GM12878 (cell line): ENCODE measurements around the gene RAD17. TPM values are rescaled to one million over a fixed set of nuclear protein-coding genes. Genes with fewer than 3 reads are reported as not detected.

ENCODE experiments used
- ATAC-seq: fragments of 200-7000 bp; cut with Tn5 transposase; 3 replicates; pipeline ENCODE4 v1.9.1; 2020; ENCODE audit warnings: mild to moderate bottlenecking, moderate library complexity
- BruUV-seq: library from RNA; stranded (reverse); fragments of 400-500 nt; replicated peaks from 2 replicates; lab custom pipeline; 2021; lab: Mats Ljungman, UMichigan
- CTCF ChIA-PET: fragments of 300-600 bp; sonication (Branson Sonifier 250); formaldehyde crosslinking; extraction: SDS; loops from one replicate; lab custom pipeline; 2021; ENCODE audit warnings: inconsistent platforms; lab: Yijun Ruan, JAX
- POLR2A ChIA-PET: fragments of 350-600 bp; formaldehyde crosslinking; extraction: SDS; loops from one replicate; lab custom pipeline; 2021; ENCODE audit warnings: inconsistent platforms; lab: Charles Lee
- RAD21 ChIA-PET: fragments of 300-600 bp; sonication (Branson Sonifier 250); formaldehyde crosslinking; loops from one replicate; lab custom pipeline; 2023; ENCODE audit warnings: antibody characterized with exemption; ENCODE audit not compliant: unreplicated experiment; lab: Charles Lee
- SMC1A ChIA-PET: fragments of 300-600 bp; sonication (Branson Sonifier 250); formaldehyde crosslinking; loops from one replicate; lab custom pipeline; 2023; ENCODE audit not compliant: unreplicated experiment, uncharacterized antibody; lab: Charles Lee
- DNase-seq: peaks from one replicate; pipeline ENCODE4 v3.0.0-alpha.2; 2011; ENCODE audit warnings: low read depth, low spot score
- FAIRE-seq: peaks from 3 replicates; lab custom pipeline; 2011; peaks lifted over from hg19 to GRCh38; lab: Jason Lieb, UNC
- H2AFZ ChIP-seq: 2 replicates; pipeline ENCODE4 v1.6.0; 2011; ENCODE audit warnings: low read depth, low read length, control low read depth; ENCODE audit not compliant: control insufficient read depth
- H3K27ac ChIP-seq: 2 replicates; pipeline ENCODE4 v1.5.1; 2011; ENCODE audit warnings: control low read depth; ENCODE audit not compliant: control insufficient read depth, insufficient read depth
- H3K27me3 ChIP-seq, 2 experiments: replicated peaks in 1 of 2; 2 replicates each; pipeline versions ENCODE4 v1.6.0 to v1.6.1; 2011; ENCODE audit warnings: low read length in 1 of 2; ENCODE audit not compliant: control insufficient read depth in 2 of 2, insufficient read depth in 2 of 2
- H3K36me3 ChIP-seq, 2 experiments: 2 replicates each; pipeline ENCODE4 v1.5.1; 2011; ENCODE audit warnings: low read length in 1 of 2; ENCODE audit not compliant: control insufficient read depth in 2 of 2, insufficient read depth in 2 of 2
- H3K4me1 ChIP-seq: 2 replicates; pipeline ENCODE4 v1.6.1; 2011; ENCODE audit warnings: mild to moderate bottlenecking, low read length, moderate library complexity, mixed read lengths; ENCODE audit not compliant: control insufficient read depth, insufficient read depth
- H3K4me2 ChIP-seq: 2 replicates; pipeline ENCODE4 v1.6.0; 2011; ENCODE audit warnings: control low read depth; ENCODE audit not compliant: control insufficient read depth, insufficient read depth
- H3K4me3 ChIP-seq: fragments of 200-600 bp; sonication (generic); 2 replicates; pipeline ENCODE4 v1.5.1; 2016
- H3K79me2 ChIP-seq: 2 replicates; pipeline ENCODE4 v1.6.0; 2011; ENCODE audit warnings: low read length; ENCODE audit not compliant: control insufficient read depth, insufficient read depth
- H3K9ac ChIP-seq: 2 replicates; pipeline ENCODE4 v1.8.0; 2011; ENCODE audit warnings: low read length, control low read depth, mixed read lengths; ENCODE audit not compliant: control insufficient read depth, insufficient read depth
- H3K9me3 ChIP-seq: replicated peaks from 3 replicates; pipeline ENCODE4 v1.5.1; 2011; ENCODE audit warnings: mild to moderate bottlenecking, low read length; ENCODE audit not compliant: control insufficient read depth, insufficient read depth
- H4K20me1 ChIP-seq: 2 replicates; pipeline ENCODE4 v1.6.0; 2011; ENCODE audit not compliant: control insufficient read depth, insufficient read depth
- CBFB ChIP-seq: IDR thresholded peaks from 2 replicates; pipeline ENCODE4 v1.6.1; 2016; ENCODE audit warnings: antibody characterized with exemption, low read depth
- KAT2A ChIP-seq: conservative IDR thresholded peaks from 2 replicates; pipeline ENCODE4 v1.6.1; 2011; ENCODE audit warnings: low read depth, low read length; ENCODE audit not compliant: control insufficient read depth
- TCF7 ChIP-seq: IDR thresholded peaks from 2 replicates; pipeline ENCODE4 v1.6.1; 2014; ENCODE audit warnings: antibody characterized with exemption, borderline replicate concordance
- WGBS: methylation state at CpG from one replicate; pipeline ENCODE4 v1.1.6; 2016; ENCODE audit warnings: low lambda C conversion rate; ENCODE audit not compliant: insufficient replicate concordance, insufficient coverage; ENCODE audit errors: missing lambda C conversion rate; 5-methylcytosine and 5-hydroxymethylcytosine counted together
- in situ Hi-C: fragments of 300-500 bp; cut with MboI; formaldehyde crosslinking; loops from 9 replicates; pipeline ENCODE4 v1.14.3; 2018; ENCODE audit warnings: mixed read lengths
- intact Hi-C: fragments of 100-400 bp; cut with micrococcal nuclease; formaldehyde crosslinking; loops from one replicate; pipeline ENCODE4 v1.14.2; 2022; ENCODE audit not compliant: unreplicated experiment
- polyA plus RNA-seq, 11 experiments: library from polyadenylated mRNA; depleted of rRNA in 4 of 11; unstranded in 6 of 11; stranded (reverse) in 5 of 11; fragments of >200 nt; fragmentation: Nextera tagmentation in 4 of 11; fragmentation: Illumina TruSeq in 1 of 11; extraction: Ambion mirVana in 4 of 11; extraction: Trizol in 1 of 11; gene quantifications; 1 replicate in 1 of 11; 2 replicates in 10 of 11; pipeline versions ENCODE4 v1.2.1 to v1.2.3, GENCODE V29; 2011 to 2016; ENCODE audit warnings: inconsistent platforms in 2 of 11, missing spikeins in 2 of 11, low read depth in 1 of 11
- total RNA-seq, 4 experiments: library from RNA; depleted of rRNA in 3 of 4; stranded (reverse); fragments of >200 nt in 3 of 4; fragmentation: Illumina TruSeq in 1 of 4; extraction: Trizol in 1 of 4; gene quantifications; 2 replicates each; pipeline versions ENCODE4 v1.2.1 to v1.2.3, GENCODE V29; 2013 to 2021
- TF ChIP-seq, protein P1 (sequence below): fragments of 150-350 bp; IDR thresholded peaks from 2 replicates; pipeline ENCODE4 v1.6.1; 2014; ENCODE audit warnings: mild to moderate bottlenecking, low read depth, low read length
- TF ChIP-seq, protein P2 (sequence below), 3 experiments: IDR thresholded peaks in 2 of 3; conservative IDR thresholded peaks in 1 of 3; 2 replicates each; pipeline ENCODE4 v1.5.1; 2011; ENCODE audit warnings: low read depth in 3 of 3, low read length in 3 of 3, mild to moderate bottlenecking in 3 of 3, control low read depth in 2 of 3, moderate library complexity in 2 of 3, inconsistent platforms in 1 of 3, mixed read lengths in 1 of 3; ENCODE audit not compliant: control insufficient read depth in 2 of 3, insufficient read depth in 1 of 3; ENCODE audit errors: extremely low read depth in 1 of 3

The RAD17 gene
- total and polyA plus RNA-seq, 10 of the 15 experiments (the other 5 are each of a cell fraction or from before 2014, with no cell fraction given), result 23.9 to 55.4 (median 44.5) TPM

DNA sequence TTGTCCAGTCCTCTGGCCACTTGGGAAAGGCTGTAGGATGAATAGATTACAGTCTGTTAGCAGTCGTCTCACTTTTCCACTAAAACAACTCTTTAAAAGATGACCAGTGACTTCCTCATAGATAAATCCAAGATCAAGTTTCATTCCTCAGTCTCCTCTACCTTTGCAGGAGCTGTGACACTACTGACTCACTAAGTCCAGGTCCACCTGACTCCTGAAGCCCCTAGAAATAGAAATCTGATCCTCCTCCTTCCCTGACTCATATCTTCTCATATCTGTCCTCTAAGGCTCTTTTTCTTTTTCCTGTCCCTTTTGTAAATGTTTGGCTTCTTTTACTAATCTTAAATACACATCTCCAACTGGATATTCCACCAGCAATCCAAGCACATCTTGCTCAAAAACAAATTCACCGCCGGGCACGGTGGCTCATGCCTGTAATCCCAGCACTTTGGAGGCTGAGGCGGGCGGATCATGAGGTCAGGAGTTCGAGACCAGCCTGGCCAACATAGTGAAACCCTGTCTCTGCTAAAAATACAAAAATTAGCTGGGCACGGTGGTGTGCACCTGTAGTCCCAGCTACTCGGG lies 39.6 kb upstream of the RAD17 start:
- ChIA-PET RAD21 (interaction anchor here (0.7 kb wide), 1 partner anchor 138 kb away, joined by 3 read pairs; no protein-coding TSS in a partner anchor), POLR2A (interaction anchor here (0.7 kb wide), 1 partner anchor 894 kb away, joined by 6 read pairs; no protein-coding TSS in a partner anchor), CTCF (interaction anchor here (0.8 to 1.8 kb wide), 2 partner anchors 9 to 10 kb away, joined by 3 to 4 read pairs; no protein-coding TSS in a partner anchor), SMC1A (no interaction called here)
- intact Hi-C loops, result no loop called here
- 96% methylated on average over 9 of the region's 9 CpGs for WGBS
- Histone ChIP-seq H2AFZ (no peak overlapping the region), H3K27ac (no peak overlapping the region), H3K36me3 (no peaks in the 10 kb centered on the region), H3K27me3 (no peaks in the 10 kb centered on the region), H3K9me3 (no peaks in the 10 kb centered on the region), H4K20me1 (no peaks in the 10 kb centered on the region), H3K79me2 (peaks cover 2% of the 10 kb centered on the region), H3K4me3 (no peak overlapping the region), H3K9ac (no peak overlapping the region)
- FAIRE-seq, result no peak
- BruUV-seq, result no TSS peak
- ATAC-seq, result no peak
- no peak for DNase-seq
- TF ChIP-seq, protein P1, sequence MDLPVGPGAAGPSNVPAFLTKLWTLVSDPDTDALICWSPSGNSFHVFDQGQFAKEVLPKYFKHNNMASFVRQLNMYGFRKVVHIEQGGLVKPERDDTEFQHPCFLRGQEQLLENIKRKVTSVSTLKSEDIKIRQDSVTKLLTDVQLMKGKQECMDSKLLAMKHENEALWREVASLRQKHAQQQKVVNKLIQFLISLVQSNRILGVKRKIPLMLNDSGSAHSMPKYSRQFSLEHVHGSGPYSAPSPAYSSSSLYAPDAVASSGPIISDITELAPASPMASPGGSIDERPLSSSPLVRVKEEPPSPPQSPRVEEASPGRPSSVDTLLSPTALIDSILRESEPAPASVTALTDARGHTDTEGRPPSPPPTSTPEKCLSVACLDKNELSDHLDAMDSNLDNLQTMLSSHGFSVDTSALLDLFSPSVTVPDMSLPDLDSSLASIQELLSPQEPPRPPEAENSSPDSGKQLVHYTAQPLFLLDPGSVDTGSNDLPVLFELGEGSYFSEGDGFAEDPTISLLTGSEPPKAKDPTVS, result no peak
- TF ChIP-seq, protein P2, sequence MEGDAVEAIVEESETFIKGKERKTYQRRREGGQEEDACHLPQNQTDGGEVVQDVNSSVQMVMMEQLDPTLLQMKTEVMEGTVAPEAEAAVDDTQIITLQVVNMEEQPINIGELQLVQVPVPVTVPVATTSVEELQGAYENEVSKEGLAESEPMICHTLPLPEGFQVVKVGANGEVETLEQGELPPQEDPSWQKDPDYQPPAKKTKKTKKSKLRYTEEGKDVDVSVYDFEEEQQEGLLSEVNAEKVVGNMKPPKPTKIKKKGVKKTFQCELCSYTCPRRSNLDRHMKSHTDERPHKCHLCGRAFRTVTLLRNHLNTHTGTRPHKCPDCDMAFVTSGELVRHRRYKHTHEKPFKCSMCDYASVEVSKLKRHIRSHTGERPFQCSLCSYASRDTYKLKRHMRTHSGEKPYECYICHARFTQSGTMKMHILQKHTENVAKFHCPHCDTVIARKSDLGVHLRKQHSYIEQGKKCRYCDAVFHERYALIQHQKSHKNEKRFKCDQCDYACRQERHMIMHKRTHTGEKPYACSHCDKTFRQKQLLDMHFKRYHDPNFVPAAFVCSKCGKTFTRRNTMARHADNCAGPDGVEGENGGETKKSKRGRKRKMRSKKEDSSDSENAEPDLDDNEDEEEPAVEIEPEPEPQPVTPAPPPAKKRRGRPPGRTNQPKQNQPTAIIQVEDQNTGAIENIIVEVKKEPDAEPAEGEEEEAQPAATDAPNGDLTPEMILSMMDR (IDR thresholded peaks at IDR 0.05 in 2 of 3, conservative IDR thresholded peaks at IDR 0.05 in 1 of 3; ENCODE audit: control insufficient read depth in 2 of 3, extremely low read depth in 1 of 3, insufficient read depth in 1 of 3, low read depth in 3 of 3, low read length in 3 of 3), result no peak
- TF ChIP-seq TCF7 (no peak), CBFB (no peak), KAT2A (no peak)
- TF ChIP-seq, all 136 proteins: peak for 0
- no peak overlapping the region for H3K4me2 ChIP-seq
- H3K4me1 ChIP-seq, result peaks cover 3% of the 10 kb centered on the region; the same call in 1 of the 2 replicates
- in situ Hi-C loops, result no loop called here
